ENCODE data around the gene PAX8.

DNA sequence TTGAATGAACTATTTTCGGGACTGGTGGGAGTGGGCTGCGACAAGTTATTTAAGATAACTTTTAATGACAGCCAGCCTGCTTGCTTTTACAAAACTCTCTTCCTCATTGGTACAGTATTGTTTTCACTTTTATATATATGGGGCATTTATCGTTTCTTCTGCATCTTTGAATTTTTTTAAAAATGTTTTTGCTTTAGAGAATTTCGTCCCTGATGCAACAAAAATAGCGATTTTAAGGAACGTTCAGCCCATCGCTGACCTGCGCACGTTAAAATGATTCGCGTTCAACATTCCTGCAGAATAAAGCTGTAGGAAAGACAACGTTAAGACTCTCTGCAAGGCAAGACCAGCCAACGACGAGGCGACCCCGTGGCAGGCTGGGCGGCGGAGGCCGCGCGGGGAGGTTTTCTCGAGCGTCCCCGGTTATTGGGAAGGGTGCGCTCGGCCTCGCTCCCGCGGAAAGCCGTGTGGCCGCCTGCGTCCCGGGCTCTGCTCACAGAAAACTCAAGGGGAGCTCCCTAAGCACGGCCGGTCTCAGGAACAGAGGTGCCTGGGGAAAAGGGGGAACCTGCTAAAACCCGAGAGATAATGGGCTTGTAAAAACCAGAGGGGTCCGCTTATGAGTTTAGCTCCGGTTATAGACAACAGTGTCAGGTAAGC lies 3.0 kb downstream of the PAX8 start:
- TF ChIP-seq, protein P1, sequence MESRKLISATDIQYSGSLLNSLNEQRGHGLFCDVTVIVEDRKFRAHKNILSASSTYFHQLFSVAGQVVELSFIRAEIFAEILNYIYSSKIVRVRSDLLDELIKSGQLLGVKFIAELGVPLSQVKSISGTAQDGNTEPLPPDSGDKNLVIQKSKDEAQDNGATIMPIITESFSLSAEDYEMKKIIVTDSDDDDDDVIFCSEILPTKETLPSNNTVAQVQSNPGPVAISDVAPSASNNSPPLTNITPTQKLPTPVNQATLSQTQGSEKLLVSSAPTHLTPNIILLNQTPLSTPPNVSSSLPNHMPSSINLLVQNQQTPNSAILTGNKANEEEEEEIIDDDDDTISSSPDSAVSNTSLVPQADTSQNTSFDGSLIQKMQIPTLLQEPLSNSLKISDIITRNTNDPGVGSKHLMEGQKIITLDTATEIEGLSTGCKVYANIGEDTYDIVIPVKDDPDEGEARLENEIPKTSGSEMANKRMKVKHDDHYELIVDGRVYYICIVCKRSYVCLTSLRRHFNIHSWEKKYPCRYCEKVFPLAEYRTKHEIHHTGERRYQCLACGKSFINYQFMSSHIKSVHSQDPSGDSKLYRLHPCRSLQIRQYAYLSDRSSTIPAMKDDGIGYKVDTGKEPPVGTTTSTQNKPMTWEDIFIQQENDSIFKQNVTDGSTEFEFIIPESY (IDR thresholded peaks at IDR 0.05): no peak
- no peak for TF ChIP-seq NR2F1 (conservative IDR thresholded peaks at IDR 0.05)
- TF ChIP-seq SIN3A (IDR thresholded peaks at IDR 0.05; ENCODE audit: low read depth, low read length): no peak

Measured in GM12878 (cell line).